Mesothelial cell of epicardium (in vitro differentiated cells): ENCODE measurements around the gene PEX5L. TPM values are rescaled to one million over a fixed set of nuclear protein-coding genes. Genes with fewer than 3 reads are reported as not detected.
"Not testable (repeated sequence)": the region's sequence is repeated elsewhere in the genome, so short reads cannot be mapped to it uniquely, and the experiment has no call there.

ENCODE experiments used
- DNase-seq, 2 experiments: peaks; one replicate each; pipeline ENCODE4 v3.0.0; 2021; ENCODE audit warnings: low spot score in 2 of 2; ENCODE audit not compliant: unreplicated experiment in 2 of 2
- H3K27ac Mint-ChIP-seq: 2 replicates; pipeline ENCODE4 v1.8.0; 2021; ENCODE audit warnings: mixed read lengths
- H3K27me3 Mint-ChIP-seq: 2 replicates; pipeline ENCODE4 v1.8.0; 2021; ENCODE audit warnings: low read depth, mixed read lengths
- H3K36me3 Mint-ChIP-seq: 2 replicates; pipeline ENCODE4 v1.8.0; 2021; ENCODE audit warnings: mixed read lengths
- H3K4me1 Mint-ChIP-seq: 2 replicates; pipeline ENCODE4 v1.8.0; 2021; ENCODE audit warnings: mixed read lengths
- H3K4me3 Mint-ChIP-seq: 2 replicates; pipeline ENCODE4 v1.8.0; 2021; ENCODE audit warnings: mild to moderate bottlenecking, moderate library complexity, mixed read lengths
- H3K9me3 Mint-ChIP-seq: 2 replicates; pipeline ENCODE4 v1.8.0; 2021; ENCODE audit warnings: mixed read lengths
- total RNA-seq: library from RNA; stranded (reverse); gene quantifications from 3 replicates; pipeline ENCODE4 v1.2.1, GENCODE V29; 2021
- TF ChIP-seq, protein P1 (sequence below): fragments of 200-600 bp; sonication (generic); IDR thresholded peaks from one replicate; pipeline ENCODE4 v1.5.0; 2021; ENCODE audit warnings: antibody characterized with exemption; ENCODE audit not compliant: unreplicated experiment

The PEX5L gene
- total RNA-seq, 1 donor from 2014 or later, result 0.04 TPM

DNA sequence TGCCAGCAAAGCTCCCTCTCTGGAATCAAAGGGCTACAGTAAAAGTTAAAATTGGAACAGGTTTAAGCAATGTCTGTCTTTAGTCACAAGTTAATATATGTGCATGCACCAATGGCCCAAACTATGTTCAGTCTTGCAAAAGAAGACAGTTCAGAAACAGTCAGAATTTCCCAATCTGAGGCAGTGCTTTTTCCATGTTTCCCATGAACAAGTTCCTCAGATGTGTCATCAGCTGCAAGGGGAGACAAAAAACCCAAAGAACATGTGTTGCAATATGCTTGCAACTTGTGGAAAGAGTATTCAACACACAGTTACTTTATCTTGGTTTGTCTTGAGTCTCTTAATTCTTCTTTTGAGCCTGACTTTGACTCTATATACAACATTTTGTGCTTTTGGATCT lies 235.5 kb downstream of the PEX5L start:
- no peaks in the 10 kb centered on the region for H3K36me3 Mint-ChIP-seq
- H3K9me3 Mint-ChIP-seq, result no peaks in the 10 kb centered on the region
- H3K27me3 Mint-ChIP-seq, result peaks cover 1% of the 10 kb centered on the region
- DNase-seq, result no peak
- H3K27ac Mint-ChIP-seq, result no peak overlapping the region
- TF ChIP-seq, protein P1, sequence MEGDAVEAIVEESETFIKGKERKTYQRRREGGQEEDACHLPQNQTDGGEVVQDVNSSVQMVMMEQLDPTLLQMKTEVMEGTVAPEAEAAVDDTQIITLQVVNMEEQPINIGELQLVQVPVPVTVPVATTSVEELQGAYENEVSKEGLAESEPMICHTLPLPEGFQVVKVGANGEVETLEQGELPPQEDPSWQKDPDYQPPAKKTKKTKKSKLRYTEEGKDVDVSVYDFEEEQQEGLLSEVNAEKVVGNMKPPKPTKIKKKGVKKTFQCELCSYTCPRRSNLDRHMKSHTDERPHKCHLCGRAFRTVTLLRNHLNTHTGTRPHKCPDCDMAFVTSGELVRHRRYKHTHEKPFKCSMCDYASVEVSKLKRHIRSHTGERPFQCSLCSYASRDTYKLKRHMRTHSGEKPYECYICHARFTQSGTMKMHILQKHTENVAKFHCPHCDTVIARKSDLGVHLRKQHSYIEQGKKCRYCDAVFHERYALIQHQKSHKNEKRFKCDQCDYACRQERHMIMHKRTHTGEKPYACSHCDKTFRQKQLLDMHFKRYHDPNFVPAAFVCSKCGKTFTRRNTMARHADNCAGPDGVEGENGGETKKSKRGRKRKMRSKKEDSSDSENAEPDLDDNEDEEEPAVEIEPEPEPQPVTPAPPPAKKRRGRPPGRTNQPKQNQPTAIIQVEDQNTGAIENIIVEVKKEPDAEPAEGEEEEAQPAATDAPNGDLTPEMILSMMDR, result no peak
- no peaks in the 10 kb centered on the region for H3K4me1 Mint-ChIP-seq
- H3K4me3 Mint-ChIP-seq, result no peak overlapping the region

DNA sequence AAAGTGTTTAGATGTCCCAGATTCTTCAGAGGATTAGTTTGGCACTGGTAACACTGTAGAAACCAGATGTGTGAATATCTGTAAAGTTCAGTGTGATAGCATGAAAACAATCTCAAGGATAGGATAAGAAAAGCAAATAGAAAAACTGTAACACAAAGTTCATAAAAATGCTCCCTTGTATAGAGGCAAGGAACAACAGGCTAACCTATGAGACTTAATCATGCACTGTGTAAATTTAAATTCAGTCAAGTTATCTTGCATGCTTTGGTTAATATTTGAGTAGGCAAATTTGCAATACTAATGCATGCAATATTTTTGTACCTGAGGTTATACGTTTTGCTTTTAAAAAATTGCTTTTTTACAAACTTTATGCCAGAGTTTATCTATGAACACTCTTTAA lies 239.5 kb downstream of the PEX5L start:
- TF ChIP-seq, protein P1, result no peak
- H3K36me3 Mint-ChIP-seq, result no peaks in the 10 kb centered on the region
- no peak for DNase-seq
- no peaks in the 10 kb centered on the region for H3K9me3 Mint-ChIP-seq
- H3K4me3 Mint-ChIP-seq, result no peak overlapping the region
- no peaks in the 10 kb centered on the region for H3K4me1 Mint-ChIP-seq
- no peak overlapping the region for H3K27ac Mint-ChIP-seq
- H3K27me3 Mint-ChIP-seq, result peaks cover 1% of the 10 kb centered on the region

DNA sequence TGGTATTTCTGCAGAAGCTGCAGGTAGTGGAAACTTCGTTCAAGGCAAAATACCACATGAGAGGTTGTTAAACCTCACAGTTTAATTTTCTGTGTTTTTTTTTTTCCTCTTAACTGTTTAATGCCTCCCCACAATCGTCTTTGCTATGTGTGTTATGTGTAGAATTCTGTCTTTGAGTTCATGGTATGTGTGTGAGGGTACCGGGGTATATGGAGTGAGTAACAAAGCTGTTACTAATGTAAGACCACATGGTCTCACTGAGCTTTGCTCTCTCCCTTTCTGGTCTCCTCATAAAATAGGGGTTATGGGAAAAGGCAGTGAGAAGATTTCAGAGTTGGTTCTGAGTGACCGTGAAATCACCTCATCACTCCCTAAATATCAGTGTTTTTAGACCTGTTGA lies 240.3 kb downstream of the PEX5L start:
- H3K4me1 Mint-ChIP-seq, result no peaks in the 10 kb centered on the region
- no peak overlapping the region for H3K4me3 Mint-ChIP-seq
- H3K27me3 Mint-ChIP-seq, result peaks cover 1% of the 10 kb centered on the region
- no peaks in the 10 kb centered on the region for H3K36me3 Mint-ChIP-seq
- TF ChIP-seq, protein P1, result no peak
- no peaks in the 10 kb centered on the region for H3K9me3 Mint-ChIP-seq
- no peak overlapping the region for H3K27ac Mint-ChIP-seq
- no peak for DNase-seq

DNA sequence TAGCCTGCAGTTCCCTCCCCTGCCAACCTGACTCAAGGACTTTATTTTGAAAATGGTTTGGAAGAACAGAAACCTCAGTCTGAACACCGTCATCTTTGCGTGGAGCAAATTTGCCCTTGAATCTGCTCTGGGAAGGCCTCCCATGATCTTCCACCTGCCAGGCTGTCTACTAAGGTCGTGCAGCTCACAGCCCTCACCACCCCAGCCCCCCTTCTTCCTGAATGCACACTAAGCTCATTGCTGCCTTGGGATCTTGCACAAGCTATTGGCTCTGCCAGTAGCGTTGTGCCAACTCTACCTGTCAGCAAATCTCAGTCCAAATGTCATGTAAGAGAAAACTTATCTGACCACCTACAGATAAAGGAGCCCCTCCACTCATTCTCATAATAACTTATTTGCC lies 242.4 kb downstream of the PEX5L start:
- Mint-ChIP-seq H3K9me3 (no peaks in the 10 kb centered on the region), H3K4me3 (no peak overlapping the region), H3K36me3 (no peaks in the 10 kb centered on the region), H3K4me1 (no peaks in the 10 kb centered on the region), H3K27ac (no peak overlapping the region), H3K27me3 (no peaks in the 10 kb centered on the region)
- TF ChIP-seq, protein P1, result no peak
- DNase-seq, result no peak

DNA sequence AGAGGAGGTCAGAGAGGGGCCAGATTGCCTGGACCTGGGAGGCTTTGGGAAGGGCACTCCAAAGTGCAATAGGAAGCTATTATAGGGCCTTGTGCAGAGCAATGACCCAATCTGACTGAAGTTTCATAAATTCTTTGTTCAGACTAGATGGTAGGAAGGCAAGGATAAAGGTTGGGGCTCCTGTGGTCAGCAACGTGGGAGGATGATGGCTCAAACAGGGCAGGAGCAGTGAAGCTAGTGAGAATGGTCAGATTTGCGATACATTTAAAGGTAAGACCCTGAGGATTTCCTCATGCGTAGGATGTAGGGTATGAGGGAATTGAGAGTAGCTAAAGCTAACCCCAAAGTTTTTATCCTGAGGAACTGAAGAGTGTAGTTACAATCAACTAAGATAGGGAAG lies 244.9 kb downstream of the PEX5L start:
- TF ChIP-seq, protein P1, result no peak
- Mint-ChIP-seq H3K27ac (no peak overlapping the region), H3K9me3 (no peaks in the 10 kb centered on the region), H3K27me3 (no peaks in the 10 kb centered on the region), H3K36me3 (peaks cover 2% of the 10 kb centered on the region), H3K4me3 (no peak overlapping the region), H3K4me1 (no peaks in the 10 kb centered on the region)
- no peak for DNase-seq

DNA sequence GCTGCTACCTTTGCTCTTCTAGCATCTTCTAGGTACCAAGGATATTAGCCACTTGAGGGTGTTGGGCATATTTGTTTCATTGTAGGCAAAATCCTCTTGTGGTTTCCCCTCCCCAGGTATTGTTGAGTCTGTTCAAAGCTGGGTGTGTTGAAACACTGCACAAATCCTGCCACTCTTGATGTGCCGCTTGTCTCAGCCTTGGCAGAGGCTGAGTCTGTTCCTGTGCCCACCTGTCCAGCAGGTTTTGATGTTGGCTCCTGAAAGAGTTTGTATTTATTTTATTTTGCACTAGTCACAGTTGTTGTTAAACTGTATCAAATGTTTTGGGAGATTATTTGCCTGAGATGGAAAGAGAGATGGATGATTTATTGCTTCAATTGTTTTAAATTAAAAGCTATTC lies 247.7 kb downstream of the PEX5L start:
- H3K4me3 Mint-ChIP-seq, result no peak overlapping the region
- DNase-seq, result no peak
- no peaks in the 10 kb centered on the region for H3K27me3 Mint-ChIP-seq
- H3K27ac Mint-ChIP-seq, result no peak overlapping the region
- no peaks in the 10 kb centered on the region for H3K9me3 Mint-ChIP-seq
- no peaks in the 10 kb centered on the region for H3K4me1 Mint-ChIP-seq
- peaks cover 4% of the 10 kb centered on the region for H3K36me3 Mint-ChIP-seq
- TF ChIP-seq, protein P1, result no peak

DNA sequence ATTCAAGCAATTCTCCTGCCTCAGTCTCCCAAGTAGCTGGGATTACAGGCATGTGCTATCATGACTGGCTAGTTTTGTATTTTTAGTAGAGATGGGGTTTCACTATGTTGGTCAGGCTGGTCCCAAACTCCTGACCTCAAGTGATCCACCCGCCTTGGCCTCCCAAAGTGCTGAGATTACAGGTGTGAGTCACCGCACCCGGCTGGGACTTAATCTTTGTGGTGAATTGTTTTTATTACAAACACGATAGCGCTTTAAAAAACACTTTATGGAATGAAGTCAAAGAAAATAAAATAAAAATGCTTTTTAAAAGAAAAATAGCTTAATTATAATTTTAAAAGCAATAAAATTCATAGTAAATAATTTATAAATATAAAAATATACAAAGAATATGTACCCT lies 253.9 kb downstream of the PEX5L start:
- Mint-ChIP-seq H3K9me3 (peaks cover 15% of the 10 kb centered on the region), H3K36me3 (peaks cover 26% of the 10 kb centered on the region)
- not testable (repeated sequence) for DNase-seq, H3K4me1 Mint-ChIP-seq, H3K4me3 Mint-ChIP-seq, H3K27me3 Mint-ChIP-seq, H3K27ac Mint-ChIP-seq
